ENCODE data around the gene PRKN. TPM values are rescaled to one million over a fixed set of nuclear protein-coding genes. Genes with fewer than 3 reads are reported as not detected.

The PRKN gene
- total RNA-seq, 4 donors from 2014 or later: 5.2 to 121 (median 6.9) TPM

DNA sequence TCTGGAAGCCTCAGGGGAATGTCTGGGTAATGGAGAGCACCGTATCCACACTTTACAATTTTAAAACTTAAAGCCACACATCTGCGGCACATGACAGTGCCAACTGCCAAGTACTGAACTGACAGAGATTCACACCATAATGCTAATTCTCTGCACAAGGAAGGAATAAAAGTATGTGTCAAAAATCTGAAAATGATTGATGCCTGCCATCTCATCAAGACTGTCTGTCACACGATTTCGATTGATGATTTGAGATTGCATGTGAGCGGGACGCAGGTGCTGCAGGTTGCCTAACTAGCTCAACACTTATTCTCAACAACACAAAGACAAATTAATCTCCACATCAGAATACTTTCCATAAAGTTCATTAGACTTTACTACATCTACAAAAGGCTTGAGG is 391.2 kb downstream of the PRKN start:
- H3K9me3 ChIP-seq: no peaks in the 10 kb centered on the region
- WGBS, 2 donors: 92 to 96% methylated on average over 6 of the region's 6 CpGs
- no peak overlapping the region for H3K27ac ChIP-seq
- H3K4me1 ChIP-seq: no peaks in the 10 kb centered on the region
- H3K4me3 ChIP-seq (replicated peaks in 1 of 3): no peak overlapping the region
- H3K36me3 ChIP-seq: no peaks in the 10 kb centered on the region
- TF ChIP-seq, protein P1, sequence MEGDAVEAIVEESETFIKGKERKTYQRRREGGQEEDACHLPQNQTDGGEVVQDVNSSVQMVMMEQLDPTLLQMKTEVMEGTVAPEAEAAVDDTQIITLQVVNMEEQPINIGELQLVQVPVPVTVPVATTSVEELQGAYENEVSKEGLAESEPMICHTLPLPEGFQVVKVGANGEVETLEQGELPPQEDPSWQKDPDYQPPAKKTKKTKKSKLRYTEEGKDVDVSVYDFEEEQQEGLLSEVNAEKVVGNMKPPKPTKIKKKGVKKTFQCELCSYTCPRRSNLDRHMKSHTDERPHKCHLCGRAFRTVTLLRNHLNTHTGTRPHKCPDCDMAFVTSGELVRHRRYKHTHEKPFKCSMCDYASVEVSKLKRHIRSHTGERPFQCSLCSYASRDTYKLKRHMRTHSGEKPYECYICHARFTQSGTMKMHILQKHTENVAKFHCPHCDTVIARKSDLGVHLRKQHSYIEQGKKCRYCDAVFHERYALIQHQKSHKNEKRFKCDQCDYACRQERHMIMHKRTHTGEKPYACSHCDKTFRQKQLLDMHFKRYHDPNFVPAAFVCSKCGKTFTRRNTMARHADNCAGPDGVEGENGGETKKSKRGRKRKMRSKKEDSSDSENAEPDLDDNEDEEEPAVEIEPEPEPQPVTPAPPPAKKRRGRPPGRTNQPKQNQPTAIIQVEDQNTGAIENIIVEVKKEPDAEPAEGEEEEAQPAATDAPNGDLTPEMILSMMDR (IDR thresholded peaks at IDR 0.05): no peak
- TF ChIP-seq POLR2A (IDR thresholded peaks at IDR 0.05): no peak
- intact Hi-C loops (cut with DNase I): no loop called here
- no peaks in the 10 kb centered on the region for H3K27me3 ChIP-seq
- no peak for DNase-seq

GRCh38 chr6:162332365-162332764 is 395.2 kb downstream of the PRKN start:
- Histone ChIP-seq H3K9me3 (no peaks in the 10 kb centered on the region), H3K27ac (no peak overlapping the region), H3K36me3 (no peaks in the 10 kb centered on the region), H3K4me3 (replicated peaks in 1 of 3) (no peak overlapping the region), H3K4me1 (no peaks in the 10 kb centered on the region), H3K27me3 (no peaks in the 10 kb centered on the region)
- TF ChIP-seq, protein P1 (IDR thresholded peaks at IDR 0.05): no peak
- TF ChIP-seq POLR2A (IDR thresholded peaks at IDR 0.05): no peak
- no peak for DNase-seq
- intact Hi-C loops (cut with DNase I): no loop called here
- 94 to 96% methylated on average over 4 of the region's 4 CpGs for WGBS, 2 donors

- TF ChIP-seq, protein P1 (IDR thresholded peaks at IDR 0.05): no peak
- no peak for TF ChIP-seq POLR2A (IDR thresholded peaks at IDR 0.05)
- H3K9me3 ChIP-seq: no peaks in the 10 kb centered on the region
- no peak for DNase-seq
- intact Hi-C loops (cut with DNase I): no loop called here
- no peaks in the 10 kb centered on the region for H3K27me3 ChIP-seq
- H3K27ac ChIP-seq: no peak overlapping the region
- no peaks in the 10 kb centered on the region for H3K4me1 ChIP-seq
- no peaks in the 10 kb centered on the region for H3K36me3 ChIP-seq
- WGBS, 2 donors: 68 to 89% methylated on average over 1 of the region's 1 CpG
- H3K4me3 ChIP-seq (replicated peaks in 1 of 3): no peak overlapping the region
Observed at GRCh38 chr6:162331911-162332310, 395.7 kb downstream of the PRKN start.

- no peaks in the 10 kb centered on the region for H3K9me3 ChIP-seq
- WGBS, 2 donors: 88 to 89% methylated on average over 4 of the region's 4 CpGs
Observed at GRCh38 chr6:162325826-162326225, 401.7 kb downstream of the PRKN start.

GRCh38 chr6:162325051-162325450 is 402.5 kb downstream of the PRKN start:
- Histone ChIP-seq H3K27ac (no peak overlapping the region), H3K36me3 (no peaks in the 10 kb centered on the region), H3K4me3 (replicated peaks in 1 of 3) (no peak overlapping the region), H3K4me1 (no peaks in the 10 kb centered on the region), H3K27me3 (no peaks in the 10 kb centered on the region), H3K9me3 (no peaks in the 10 kb centered on the region)
- TF ChIP-seq, protein P1 (IDR thresholded peaks at IDR 0.05): no peak
- TF ChIP-seq POLR2A (IDR thresholded peaks at IDR 0.05): no peak
- 67 to 76% methylated on average over 4 of the region's 4 CpGs for WGBS, 2 donors
- intact Hi-C loops (cut with DNase I): no loop called here
- no peak for DNase-seq

More at GRCh38 chr6:162325826-162326225, 401.7 kb downstream of the PRKN start:
- H3K4me1 ChIP-seq: no peaks in the 10 kb centered on the region
- TF ChIP-seq POLR2A (IDR thresholded peaks at IDR 0.05): no peak
- TF ChIP-seq, protein P1 (IDR thresholded peaks at IDR 0.05): no peak
- no peaks in the 10 kb centered on the region for H3K36me3 ChIP-seq
- no peaks in the 10 kb centered on the region for H3K27me3 ChIP-seq
- H3K27ac ChIP-seq: no peak overlapping the region
- intact Hi-C loops (cut with DNase I): no loop called here
- no peak overlapping the region for H3K4me3 ChIP-seq (replicated peaks in 1 of 3)
- DNase-seq: no peak

Data from thyroid gland (tissue), 4 donors.